ENCODE results near the gene CCDC9B.
A peak's percentile ranks its signal among the peaks of the same experiment; 100 is the strongest.

Gene CCDC9B

GRCh38 chr15:40357246-40357645, 16.5 kb upstream of the CCDC9B start:
- Mint-ChIP-seq H3K27ac (no peak overlapping the region), H3K27me3 (no peaks in the 10 kb centered on the region), H3K4me3 (no peak overlapping the region), H3K4me1 (peaks cover 7% of the 10 kb centered on the region), H3K9me3 (no peaks in the 10 kb centered on the region), H3K36me3 (ENCODE audit: low read depth) (no peaks in the 10 kb centered on the region)
- DNase-seq = no peak
- no peak for ATAC-seq

- Mint-ChIP-seq H3K9me3 (no peaks in the 10 kb centered on the region), H3K27ac (no peak overlapping the region), H3K4me1 (peaks cover 7% of the 10 kb centered on the region), H3K4me3 (no peak overlapping the region), H3K27me3 (no peaks in the 10 kb centered on the region), H3K36me3 (ENCODE audit: low read depth) (no peaks in the 10 kb centered on the region)
- DNase-seq (no peak), ATAC-seq (no peak)
Measured at GRCh38 chr15:40355976-40356585, 15.3 kb upstream of the CCDC9B start.

- Mint-ChIP-seq H3K4me1 (peaks cover 7% of the 10 kb centered on the region), H3K27me3 (no peaks in the 10 kb centered on the region), H3K4me3 (no peak overlapping the region), H3K36me3 (ENCODE audit: low read depth) (no peaks in the 10 kb centered on the region), H3K9me3 (no peaks in the 10 kb centered on the region), H3K27ac (no peak overlapping the region)
- DNase-seq = no peak
- ATAC-seq = no peak
Measured at GRCh38 chr15:40354408-40355171, 13.9 kb upstream of the CCDC9B start.

GRCh38 chr15:40353697-40354096, 13.0 kb upstream of the CCDC9B start:
- Mint-ChIP-seq H3K36me3 (ENCODE audit: low read depth) (no peaks in the 10 kb centered on the region), H3K4me3 (no peak overlapping the region), H3K27me3 (no peaks in the 10 kb centered on the region), H3K27ac (no peak overlapping the region), H3K4me1 (peaks cover 2% of the 10 kb centered on the region), H3K9me3 (no peaks in the 10 kb centered on the region)
- ATAC-seq (no peak), DNase-seq (no peak)

GRCh38 chr15:40352281-40352901, 11.7 kb upstream of the CCDC9B start:
- DNase-seq (no peak), ATAC-seq (no peak)
- Mint-ChIP-seq H3K27me3 (no peaks in the 10 kb centered on the region), H3K36me3 (ENCODE audit: low read depth) (no peaks in the 10 kb centered on the region), H3K4me1 (no peaks in the 10 kb centered on the region), H3K9me3 (no peaks in the 10 kb centered on the region), H3K4me3 (no peak overlapping the region), H3K27ac (no peak overlapping the region)

- no peak overlapping the region for H3K27ac Mint-ChIP-seq
- DNase-seq (no peak), ATAC-seq (no peak)
- no peaks in the 10 kb centered on the region for H3K4me1 Mint-ChIP-seq
- H3K36me3 Mint-ChIP-seq (ENCODE audit: low read depth) = no peaks in the 10 kb centered on the region
- no peaks in the 10 kb centered on the region for H3K27me3 Mint-ChIP-seq
- no peak overlapping the region for H3K4me3 Mint-ChIP-seq
- H3K9me3 Mint-ChIP-seq = no peaks in the 10 kb centered on the region
Measured at GRCh38 chr15:40349163-40349562, 8.4 kb upstream of the CCDC9B start.

GRCh38 chr15:40348474-40348870, 7.7 kb upstream of the CCDC9B start:
- H3K4me1 Mint-ChIP-seq = no peaks in the 10 kb centered on the region
- no peak overlapping the region for H3K4me3 Mint-ChIP-seq
- H3K27ac Mint-ChIP-seq = no peak overlapping the region
- no peaks in the 10 kb centered on the region for H3K27me3 Mint-ChIP-seq
- no peak for DNase-seq
- no peaks in the 10 kb centered on the region for H3K9me3 Mint-ChIP-seq
- no peak for ATAC-seq
- H3K36me3 Mint-ChIP-seq (ENCODE audit: low read depth) = no peaks in the 10 kb centered on the region

- Mint-ChIP-seq H3K27ac (no peak overlapping the region), H3K36me3 (ENCODE audit: low read depth) (no peaks in the 10 kb centered on the region), H3K4me3 (no peak overlapping the region), H3K9me3 (no peaks in the 10 kb centered on the region), H3K4me1 (no peaks in the 10 kb centered on the region), H3K27me3 (no peaks in the 10 kb centered on the region)
- no peak for ATAC-seq
- no peak for DNase-seq
Measured at GRCh38 chr15:40347559-40348473, 7.1 kb upstream of the CCDC9B start.

- ATAC-seq (no peak), DNase-seq (no peak)
- Mint-ChIP-seq H3K4me1 (no peaks in the 10 kb centered on the region), H3K27me3 (no peaks in the 10 kb centered on the region), H3K4me3 (no peak overlapping the region), H3K36me3 (ENCODE audit: low read depth) (no peaks in the 10 kb centered on the region), H3K27ac (no peak overlapping the region), H3K9me3 (no peaks in the 10 kb centered on the region)
Measured at GRCh38 chr15:40346579-40347558, 6.1 kb upstream of the CCDC9B start.

GRCh38 chr15:40345867-40346578, 5.3 kb upstream of the CCDC9B start:
- no peaks in the 10 kb centered on the region for H3K36me3 Mint-ChIP-seq (ENCODE audit: low read depth)

GRCh38 chr15:40345225-40345866, 4.6 kb upstream of the CCDC9B start:
- Mint-ChIP-seq H3K27ac (no peak overlapping the region), H3K9me3 (no peaks in the 10 kb centered on the region), H3K27me3 (no peaks in the 10 kb centered on the region), H3K4me3 (no peak overlapping the region), H3K36me3 (ENCODE audit: low read depth) (no peaks in the 10 kb centered on the region), H3K4me1 (no peaks in the 10 kb centered on the region)
- ATAC-seq = no peak
- DNase-seq = no peak

More at GRCh38 chr15:40345867-40346578, 5.3 kb upstream of the CCDC9B start:
- ATAC-seq (no peak), DNase-seq (no peak)
- Mint-ChIP-seq H3K4me3 (no peak overlapping the region), H3K27me3 (no peaks in the 10 kb centered on the region), H3K27ac (no peak overlapping the region), H3K4me1 (no peaks in the 10 kb centered on the region), H3K9me3 (no peaks in the 10 kb centered on the region)

GRCh38 chr15:40344631-40345120, 3.9 kb upstream of the CCDC9B start:
- Mint-ChIP-seq H3K4me3 (no peak overlapping the region), H3K27ac (no peak overlapping the region), H3K36me3 (ENCODE audit: low read depth) (no peaks in the 10 kb centered on the region), H3K4me1 (no peaks in the 10 kb centered on the region), H3K27me3 (no peaks in the 10 kb centered on the region), H3K9me3 (no peaks in the 10 kb centered on the region)
- ATAC-seq (peak; percentile 58), DNase-seq (peak; percentile 71)

- no peaks in the 10 kb centered on the region for H3K4me1 Mint-ChIP-seq
- H3K9me3 Mint-ChIP-seq = no peaks in the 10 kb centered on the region
- no peaks in the 10 kb centered on the region for H3K27me3 Mint-ChIP-seq
- no peak for ATAC-seq
- no peaks in the 10 kb centered on the region for H3K36me3 Mint-ChIP-seq (ENCODE audit: low read depth)
- no peak for DNase-seq
- no peak overlapping the region for H3K27ac Mint-ChIP-seq
- no peak overlapping the region for H3K4me3 Mint-ChIP-seq
Measured at GRCh38 chr15:40344217-40344616, 3.5 kb upstream of the CCDC9B start.

All from activated naive CD8-positive, alpha-beta T cell treated with anti-CD3 and anti-CD28 coated beads, Interleukin-2, amount 50 U/mL, for 24 hours (primary cell).